Ishikawa (cell line): ENCODE measurements around the gene ITGA1.

Experiments
- CEBPB ChIP-seq: IDR thresholded peaks from 2 replicates; pipeline ENCODE4 v1.6.1; 2012
- CREB1 ChIP-seq: IDR thresholded peaks from 2 replicates; pipeline ENCODE4 v1.6.1; 2012; ENCODE audit warnings: low read depth
- EGR1 ChIP-seq: IDR thresholded peaks from 2 replicates; pipeline ENCODE4 v1.6.1; 2012
- FOXM1 ChIP-seq: IDR thresholded peaks from 2 replicates; pipeline ENCODE4 v1.6.1; 2012; ENCODE audit warnings: low read depth, borderline replicate concordance
- NFIC ChIP-seq: IDR thresholded peaks from 2 replicates; pipeline ENCODE4 v1.6.1; 2012
- RAD21 ChIP-seq: IDR thresholded peaks from 2 replicates; pipeline ENCODE4 v1.6.1; 2012; ENCODE audit warnings: low read depth
- TAF1 ChIP-seq: IDR thresholded peaks from 2 replicates; pipeline ENCODE4 v1.6.1; 2012; ENCODE audit warnings: low read depth, mild to moderate bottlenecking
- TCF12 ChIP-seq: IDR thresholded peaks from 2 replicates; pipeline ENCODE4 v1.6.1; 2012; ENCODE audit warnings: low read depth
- TEAD4 ChIP-seq: IDR thresholded peaks from 2 replicates; pipeline ENCODE4 v1.6.1; 2012
- YY1 ChIP-seq: IDR thresholded peaks from 2 replicates; pipeline ENCODE4 v1.6.1; 2012; ENCODE audit warnings: low read depth
- ZBTB7A ChIP-seq: IDR thresholded peaks from 2 replicates; pipeline ENCODE4 v1.6.1; 2012; ENCODE audit warnings: low read depth
- TF ChIP-seq, protein P1 (sequence below): IDR thresholded peaks from 2 replicates; pipeline ENCODE4 v1.6.1; 2012
- TF ChIP-seq, protein P2 (sequence below): IDR thresholded peaks from 2 replicates; pipeline ENCODE4 v1.6.1; 2012; ENCODE audit warnings: low read depth, mild to moderate bottlenecking
- TF ChIP-seq, protein P3 (sequence below): IDR thresholded peaks from 2 replicates; pipeline ENCODE4 v1.6.1; 2012

Gene ITGA1

DNA sequence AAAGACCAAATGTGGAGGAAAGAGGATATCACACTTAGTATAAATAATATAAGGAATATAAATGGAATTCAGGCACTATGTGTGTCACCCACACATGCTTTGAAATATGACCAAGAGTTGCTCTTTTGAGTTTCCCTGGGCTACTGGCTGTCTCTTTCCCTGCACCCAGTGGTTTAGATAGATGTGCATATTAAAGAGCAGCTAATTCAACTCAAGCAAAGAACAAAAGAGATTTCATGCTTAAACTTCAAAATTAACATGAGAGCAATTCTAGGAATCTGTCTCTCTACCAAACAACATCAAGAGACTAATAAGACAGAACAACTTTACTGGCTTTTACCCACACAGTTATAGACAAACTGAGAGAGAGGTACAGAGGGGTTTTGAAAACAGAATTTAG is 38.0 kb upstream of the ITGA1 start:
- TF ChIP-seq, protein P1, sequence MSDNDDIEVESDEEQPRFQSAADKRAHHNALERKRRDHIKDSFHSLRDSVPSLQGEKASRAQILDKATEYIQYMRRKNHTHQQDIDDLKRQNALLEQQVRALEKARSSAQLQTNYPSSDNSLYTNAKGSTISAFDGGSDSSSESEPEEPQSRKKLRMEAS = no peak
- TF ChIP-seq CEBPB (no peak), FOXM1 (no peak), EGR1 (no peak), TCF12 (no peak), TEAD4 (no peak), TAF1 (no peak), ZBTB7A (no peak), RAD21 (no peak), NFIC (no peak)
- TF ChIP-seq, protein P2, sequence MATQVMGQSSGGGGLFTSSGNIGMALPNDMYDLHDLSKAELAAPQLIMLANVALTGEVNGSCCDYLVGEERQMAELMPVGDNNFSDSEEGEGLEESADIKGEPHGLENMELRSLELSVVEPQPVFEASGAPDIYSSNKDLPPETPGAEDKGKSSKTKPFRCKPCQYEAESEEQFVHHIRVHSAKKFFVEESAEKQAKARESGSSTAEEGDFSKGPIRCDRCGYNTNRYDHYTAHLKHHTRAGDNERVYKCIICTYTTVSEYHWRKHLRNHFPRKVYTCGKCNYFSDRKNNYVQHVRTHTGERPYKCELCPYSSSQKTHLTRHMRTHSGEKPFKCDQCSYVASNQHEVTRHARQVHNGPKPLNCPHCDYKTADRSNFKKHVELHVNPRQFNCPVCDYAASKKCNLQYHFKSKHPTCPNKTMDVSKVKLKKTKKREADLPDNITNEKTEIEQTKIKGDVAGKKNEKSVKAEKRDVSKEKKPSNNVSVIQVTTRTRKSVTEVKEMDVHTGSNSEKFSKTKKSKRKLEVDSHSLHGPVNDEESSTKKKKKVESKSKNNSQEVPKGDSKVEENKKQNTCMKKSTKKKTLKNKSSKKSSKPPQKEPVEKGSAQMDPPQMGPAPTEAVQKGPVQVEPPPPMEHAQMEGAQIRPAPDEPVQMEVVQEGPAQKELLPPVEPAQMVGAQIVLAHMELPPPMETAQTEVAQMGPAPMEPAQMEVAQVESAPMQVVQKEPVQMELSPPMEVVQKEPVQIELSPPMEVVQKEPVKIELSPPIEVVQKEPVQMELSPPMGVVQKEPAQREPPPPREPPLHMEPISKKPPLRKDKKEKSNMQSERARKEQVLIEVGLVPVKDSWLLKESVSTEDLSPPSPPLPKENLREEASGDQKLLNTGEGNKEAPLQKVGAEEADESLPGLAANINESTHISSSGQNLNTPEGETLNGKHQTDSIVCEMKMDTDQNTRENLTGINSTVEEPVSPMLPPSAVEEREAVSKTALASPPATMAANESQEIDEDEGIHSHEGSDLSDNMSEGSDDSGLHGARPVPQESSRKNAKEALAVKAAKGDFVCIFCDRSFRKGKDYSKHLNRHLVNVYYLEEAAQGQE = no peak
- TF ChIP-seq, protein P3, sequence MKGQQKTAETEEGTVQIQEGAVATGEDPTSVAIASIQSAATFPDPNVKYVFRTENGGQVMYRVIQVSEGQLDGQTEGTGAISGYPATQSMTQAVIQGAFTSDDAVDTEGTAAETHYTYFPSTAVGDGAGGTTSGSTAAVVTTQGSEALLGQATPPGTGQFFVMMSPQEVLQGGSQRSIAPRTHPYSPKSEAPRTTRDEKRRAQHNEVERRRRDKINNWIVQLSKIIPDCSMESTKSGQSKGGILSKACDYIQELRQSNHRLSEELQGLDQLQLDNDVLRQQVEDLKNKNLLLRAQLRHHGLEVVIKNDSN = no peak

DNA sequence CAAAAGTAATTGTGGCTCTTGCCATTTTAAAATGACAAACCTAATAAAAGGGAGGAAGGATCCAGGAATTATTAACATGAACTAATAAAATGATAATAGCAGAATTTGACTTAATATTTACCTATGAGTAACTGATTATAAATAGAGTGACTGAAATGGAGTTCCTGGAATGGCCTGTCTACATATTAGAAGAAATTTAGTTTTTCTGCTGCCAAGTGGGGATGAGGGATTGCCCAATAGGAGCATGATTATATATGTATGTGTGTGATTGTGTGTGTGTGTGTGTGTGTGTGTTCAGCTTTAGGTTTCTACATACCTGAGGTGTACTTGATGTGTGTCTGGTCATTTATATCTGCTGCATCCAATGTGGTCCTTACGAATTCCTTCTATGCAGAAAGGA is 36.6 kb upstream of the ITGA1 start:
- TF ChIP-seq TCF12 = no peak
- TF ChIP-seq TEAD4 = no peak
- TF ChIP-seq, protein P3 = no peak
- TF ChIP-seq, protein P2 = no peak

- TF ChIP-seq CREB1 (no peak), YY1 (no peak), EGR1 (no peak), RAD21 (no peak), FOXM1 (no peak), ZBTB7A (no peak), CEBPB (no peak), NFIC (no peak), TEAD4 (no peak)
- TF ChIP-seq, protein P1 = no peak
- TF ChIP-seq, protein P3 = no peak
- TF ChIP-seq, protein P2 = no peak
Measured at GRCh38 chr5:52754051-52754450, 33.7 kb upstream of the ITGA1 start.

- TF ChIP-seq TAF1 = no peak
- no peak for TF ChIP-seq EGR1
Measured at GRCh38 chr5:52757527-52757926, 30.2 kb upstream of the ITGA1 start.

DNA sequence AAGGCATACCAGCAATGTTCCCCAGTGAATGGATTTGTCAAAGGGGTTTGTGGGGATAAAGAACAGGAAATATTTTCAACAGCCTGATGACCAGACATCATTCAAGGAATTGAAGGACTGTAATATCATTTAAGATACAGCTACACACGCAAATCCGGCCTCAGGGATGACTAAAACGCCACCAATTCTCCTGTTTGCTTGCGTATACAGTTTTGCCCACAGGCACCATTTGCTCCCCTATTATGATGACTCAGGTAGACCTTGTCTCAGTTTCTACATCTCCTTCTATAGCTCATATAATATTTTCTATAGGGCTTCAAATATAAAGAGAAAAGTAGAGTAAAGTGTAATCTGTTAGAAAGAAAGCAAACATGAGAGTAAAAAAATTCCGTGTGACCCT is 29.7 kb upstream of the ITGA1 start:
- TF ChIP-seq, protein P3 = no peak
- TF ChIP-seq ZBTB7A (no peak), CEBPB (no peak)
